SHP77 treated with DMSO at 0.1 percent for 48 hours (cell line): ENCODE data around the gene TUBGCP6.
A peak's percentile ranks its signal among the peaks of the same experiment; 100 is the strongest.
"Not testable (repeated sequence)": the region's sequence is repeated elsewhere in the genome, so short reads cannot be mapped to it uniquely, and the experiment has no call there.

Experiments used
- DNase-seq: peaks from one replicate; lab custom pipeline; 2025; lab: John Stamatoyannopoulos, UW

TUBGCP6 gene

DNA sequence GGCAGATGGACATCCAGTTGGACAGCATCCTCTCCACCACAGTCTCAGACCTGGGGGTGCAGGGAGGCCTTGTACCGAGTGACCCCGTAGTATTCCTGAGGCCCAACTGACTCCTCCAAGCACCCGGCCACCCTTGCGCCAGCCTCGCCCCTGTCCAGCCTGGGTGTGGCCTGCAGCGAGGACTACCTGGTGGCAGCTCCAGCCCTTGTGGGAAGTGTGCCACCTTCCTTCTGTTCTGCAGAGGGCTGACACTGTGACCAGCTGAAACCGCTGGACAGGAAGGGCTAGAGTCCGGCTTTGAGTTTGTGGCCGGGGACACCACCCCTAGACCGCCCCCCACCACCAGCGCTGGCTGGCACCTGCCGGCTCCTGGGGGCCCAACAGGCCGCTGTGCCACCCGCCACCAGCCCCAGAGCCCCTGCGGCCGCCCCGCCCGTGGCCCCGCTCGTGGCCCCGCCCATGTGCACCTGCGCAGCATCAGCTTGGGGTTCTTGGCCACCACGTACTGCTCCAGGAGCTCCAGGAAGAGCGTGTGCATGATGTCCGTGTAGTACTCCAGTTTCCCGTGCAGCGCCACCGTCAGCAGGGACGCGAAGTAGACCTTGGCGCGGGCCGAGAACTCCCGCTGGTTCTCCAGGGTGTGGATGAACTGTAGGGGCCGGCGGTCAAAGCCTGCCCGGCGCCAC, 35.3 kb upstream of the TUBGCP6 start:
- DNase-seq = no peak

DNA sequence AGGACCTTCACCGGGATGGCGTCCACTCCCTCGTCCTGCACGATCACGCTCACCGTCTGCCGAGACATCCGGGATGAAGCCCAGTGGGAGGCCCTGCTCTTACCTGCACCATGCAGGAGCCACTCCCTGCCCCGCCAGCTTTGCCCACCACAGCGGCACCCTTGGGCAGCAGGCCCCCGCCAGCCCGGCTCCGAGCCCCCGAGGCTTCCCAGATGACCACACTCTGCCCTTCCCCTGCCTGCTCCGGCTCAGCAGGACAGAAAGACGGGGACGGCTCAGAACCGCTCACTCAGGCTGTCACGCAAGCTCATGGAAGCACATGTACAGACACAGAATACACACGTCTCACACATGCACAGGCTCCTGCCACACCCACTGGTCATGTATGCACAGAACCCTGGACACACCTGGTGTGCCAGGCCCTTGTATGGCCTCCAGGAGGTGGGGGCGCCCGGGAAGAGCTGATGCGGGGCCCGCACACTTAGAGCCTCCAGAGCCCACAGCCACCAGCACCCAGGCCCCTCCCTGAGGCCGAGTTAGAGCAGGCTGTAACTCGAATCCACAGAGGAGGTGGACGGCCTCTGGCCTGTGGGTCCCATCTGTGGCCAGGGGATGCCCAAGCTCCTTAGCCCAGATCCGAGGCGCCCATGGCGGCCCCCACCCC, 34.3 kb upstream of the TUBGCP6 start:
- DNase-seq = no peak

- no peak for DNase-seq
These were observed 33.6 kb upstream of the TUBGCP6 start for GRCh38 chr22:50278461-50278860.

DNA sequence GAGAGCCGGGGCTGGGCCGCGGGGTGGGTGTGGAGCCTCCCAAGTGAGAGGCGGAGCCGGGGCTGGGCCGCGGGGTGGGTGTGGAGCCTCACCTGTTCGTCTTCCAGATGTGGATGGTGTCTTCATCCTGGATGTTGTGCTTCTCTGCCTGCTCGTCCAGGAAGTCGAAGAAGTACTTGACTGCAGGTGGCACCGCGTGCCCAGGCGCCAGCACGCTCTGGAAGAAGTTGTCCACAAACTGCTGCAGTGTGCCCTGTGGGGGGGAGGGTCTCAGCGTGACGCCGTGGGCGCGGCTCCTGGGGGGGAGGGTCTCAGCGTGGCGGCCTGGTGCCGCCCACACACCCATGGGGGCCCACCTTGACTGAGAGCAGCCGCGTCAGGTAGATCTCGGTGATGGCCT, 32.9 kb upstream of the TUBGCP6 start:
- DNase-seq = no peak

DNA sequence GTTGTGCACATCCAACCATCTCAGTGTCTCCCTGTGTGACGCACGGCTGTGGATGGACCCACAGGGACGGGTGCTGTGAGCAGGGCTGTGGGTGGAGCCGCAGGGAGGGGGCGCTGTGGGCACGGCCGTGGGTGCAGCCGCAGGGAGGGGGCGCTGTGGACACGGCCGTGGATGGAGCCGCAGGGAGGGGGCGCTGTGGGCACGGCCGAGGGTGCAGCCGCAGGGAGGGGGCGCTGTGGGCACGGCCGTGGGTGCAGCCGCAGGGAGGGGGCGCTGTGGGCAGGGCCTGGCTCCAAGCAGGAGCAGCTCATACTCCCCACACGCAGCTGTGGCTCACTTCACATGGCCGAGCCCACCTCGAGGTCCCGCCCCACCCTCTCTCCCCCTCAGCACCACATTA, 31.3 kb upstream of the TUBGCP6 start:
- DNase-seq = no peak

- no peak for DNase-seq
These were observed 30.6 kb upstream of the TUBGCP6 start for GRCh38 chr22:50275181-50276055.

- no peak for DNase-seq
These were observed 29.9 kb upstream of the TUBGCP6 start for GRCh38 chr22:50274771-50275170.

DNA sequence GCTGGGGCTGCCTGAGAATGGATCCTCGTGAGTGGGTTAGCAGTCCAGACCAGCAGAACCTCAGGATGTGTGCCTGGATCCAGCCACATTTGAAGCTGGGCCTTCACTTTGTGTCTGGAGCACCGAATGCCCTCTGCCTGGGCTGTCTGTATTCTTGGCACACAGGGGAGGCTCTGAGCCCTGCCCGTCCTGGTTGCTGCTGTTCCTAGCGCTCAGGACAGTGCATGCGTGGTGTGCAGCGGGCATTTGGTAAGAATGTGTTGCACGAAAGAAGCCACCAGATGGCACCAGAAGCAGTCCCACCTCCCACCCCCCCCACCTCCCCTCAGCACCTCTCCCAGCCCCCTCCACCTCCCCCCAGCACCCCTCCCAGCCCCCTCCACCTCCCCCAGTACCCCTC, 29.5 kb upstream of the TUBGCP6 start:
- DNase-seq = no peak

DNA sequence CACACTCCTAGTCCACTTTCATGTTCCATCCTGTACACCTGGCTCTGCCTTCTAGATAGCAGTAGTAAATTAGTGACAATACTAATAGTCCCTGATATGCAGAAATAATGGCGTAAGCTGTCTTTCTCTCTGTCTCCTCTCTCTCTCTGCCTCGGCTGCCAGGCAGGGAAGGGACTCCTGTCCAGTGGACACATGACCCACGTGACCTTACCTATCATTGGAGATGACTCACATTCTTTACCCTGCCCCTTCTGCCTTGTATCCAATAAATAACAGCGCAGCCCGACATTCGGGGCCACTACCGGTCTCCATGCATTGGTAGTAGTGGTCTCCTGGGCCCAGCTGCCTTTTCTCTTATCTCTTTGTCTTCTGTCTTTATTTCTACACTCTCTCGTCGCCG, 29.0 kb upstream of the TUBGCP6 start:
- not testable (repeated sequence) for DNase-seq

DNA sequence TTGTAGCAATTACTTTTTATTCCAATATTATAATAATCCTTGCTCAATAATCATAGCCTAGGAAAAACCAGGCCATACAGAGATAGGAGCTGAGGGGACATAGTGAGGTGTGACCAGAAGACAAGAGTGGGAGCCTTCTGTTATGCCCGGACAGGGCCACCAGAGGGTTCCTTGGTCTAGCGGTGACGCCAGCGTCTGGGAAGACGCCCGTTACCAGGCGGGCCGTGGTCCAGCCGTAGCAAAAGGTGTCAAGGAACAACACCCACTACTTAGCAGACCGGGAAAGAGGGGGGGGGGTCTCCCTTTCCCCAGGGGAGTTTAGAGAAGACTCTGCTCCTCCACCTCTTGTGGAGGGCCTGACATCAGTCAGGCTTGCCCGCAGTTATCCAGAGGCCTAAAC, 28.5 kb upstream of the TUBGCP6 start:
- not testable (repeated sequence) for DNase-seq

GRCh38 chr22:50272044-50272802, 27.4 kb upstream of the TUBGCP6 start:
- DNase-seq = no peak

DNA sequence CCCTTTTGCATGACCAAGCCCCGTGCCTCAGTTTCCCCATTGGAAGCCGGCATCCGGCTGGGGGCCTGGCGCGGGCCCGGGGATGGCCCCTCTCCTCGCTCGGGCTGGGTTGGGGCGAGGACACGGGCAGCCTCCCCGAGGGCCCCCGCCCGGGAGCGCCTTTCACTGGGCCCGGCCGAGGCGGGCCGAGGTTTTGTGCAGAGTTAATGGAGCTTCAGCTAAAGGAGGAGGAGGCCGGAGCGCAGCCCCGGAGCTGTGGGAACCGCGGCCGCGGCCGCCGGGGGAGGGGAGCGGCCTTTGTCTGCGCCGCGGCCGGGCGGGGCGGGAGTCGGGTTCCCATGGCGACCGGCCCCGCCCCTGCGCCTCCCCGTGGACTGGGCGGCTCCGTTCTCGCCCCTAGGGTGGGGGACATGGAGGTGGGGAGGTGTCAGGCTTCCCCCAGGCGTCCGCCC, 26.7 kb upstream of the TUBGCP6 start:
- DNase-seq = peak; percentile 16

GRCh38 chr22:50270666-50271394, 26.0 kb upstream of the TUBGCP6 start:
- DNase-seq = no peak

GRCh38 chr22:50269970-50270665, 25.3 kb upstream of the TUBGCP6 start, which contains the start of gene MAPK11:
TSS of gene MAPK11 (minus strand) at chr22:50270380. CDS start at chr22:50270292, 88 bp downstream.
- DNase-seq = no peak

GRCh38 chr22:50269573-50269969, 24.7 kb upstream of the TUBGCP6 start:
- no peak for DNase-seq

DNA sequence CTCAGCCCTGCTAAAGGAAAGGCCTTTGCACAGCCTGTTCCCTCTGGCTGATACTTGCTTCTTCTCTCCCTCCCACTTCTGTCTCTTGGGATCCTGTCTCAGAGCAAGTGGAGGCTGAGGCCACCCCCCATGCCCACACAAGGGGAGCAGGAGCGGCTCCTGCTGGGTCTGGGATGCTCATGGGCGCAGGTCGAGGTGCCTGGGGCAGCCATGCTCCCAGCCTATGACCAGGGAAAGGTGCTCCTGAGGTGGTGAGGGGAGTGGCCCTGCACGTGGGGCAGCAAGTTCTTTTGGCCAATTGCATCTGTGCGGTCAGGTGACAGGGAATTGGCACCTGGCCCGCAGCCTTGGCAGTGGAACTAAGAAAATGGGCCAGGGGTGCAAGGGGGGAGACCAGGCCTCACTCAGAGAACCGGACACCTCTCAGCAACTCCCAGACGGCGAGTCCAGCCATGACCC, 23.9 kb upstream of the TUBGCP6 start:
- no peak for DNase-seq

GRCh38 chr22:50267591-50268390, 23.0 kb upstream of the TUBGCP6 start:
- DNase-seq = no peak

DNA sequence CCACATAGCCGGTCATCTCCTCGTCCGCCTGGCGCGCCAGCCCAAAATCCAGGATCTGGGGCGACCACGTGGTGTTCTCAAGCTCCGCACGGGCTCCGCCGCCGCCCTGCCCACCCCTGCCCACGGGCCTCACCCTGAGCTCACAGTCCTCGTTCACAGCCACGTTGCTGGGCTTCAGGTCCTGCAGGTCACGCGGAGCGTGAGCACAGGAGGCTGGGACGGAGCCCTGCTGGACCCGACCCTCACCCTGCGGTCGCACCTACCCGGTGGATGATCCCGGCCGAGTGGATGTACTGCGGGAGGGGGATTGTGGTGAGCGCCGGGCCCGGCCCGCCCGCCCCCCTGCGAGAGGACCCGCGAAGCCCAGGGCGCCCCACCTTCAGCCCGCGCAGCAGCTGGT, 22.2 kb upstream of the TUBGCP6 start:
- no peak for DNase-seq

GRCh38 chr22:50264946-50265669, 20.3 kb upstream of the TUBGCP6 start:
- DNase-seq = no peak
